K562 (cell line): ENCODE results near the gene ZNF487. TPM values are rescaled to one million over a fixed set of nuclear protein-coding genes. Genes with fewer than 3 reads are reported as not detected.
A peak's percentile ranks its signal among the peaks of the same experiment; 100 is the strongest.

ENCODE experiments used
- C11orf30 ChIP-seq: fragments of 450-650 bp; IDR thresholded peaks from 2 replicates; pipeline ENCODE4 v1.6.1; 2016; ENCODE audit warnings: low read depth, mild to moderate bottlenecking
- MAFF ChIP-seq: IDR thresholded peaks from 2 replicates; pipeline ENCODE4 v1.6.1; 2012; ENCODE audit warnings: low read length, improper control_type of control experiment
- MAFG ChIP-seq: fragments of 450-650 bp; conservative IDR thresholded peaks from 2 replicates; pipeline ENCODE4 v1.6.1; 2016; ENCODE audit warnings: missing genetic modification characterization, missing compliant biosample characterization
- MAFK ChIP-seq: IDR thresholded peaks from 2 replicates; pipeline ENCODE4 v1.6.1; 2011; ENCODE audit warnings: low read length, improper control_type of control experiment
- MGA ChIP-seq: fragments of 450-650 bp; IDR thresholded peaks from 2 replicates; pipeline ENCODE4 v1.6.1; 2016; ENCODE audit warnings: mild to moderate bottlenecking, moderate library complexity
- PHF21A ChIP-seq: fragments of 450-650 bp; IDR thresholded peaks from 2 replicates; pipeline ENCODE4 v1.6.1; 2017; ENCODE audit warnings: low read depth, borderline replicate concordance
- SREBF1 ChIP-seq: fragments of 150-350 bp; IDR thresholded peaks from 2 replicates; pipeline ENCODE4 v1.6.1; 2014; ENCODE audit warnings: antibody characterized with exemption, low read depth, low read length, borderline replicate concordance
- USF1 ChIP-seq: sonication (generic); formaldehyde crosslinking; IDR thresholded peaks from 2 replicates; pipeline ENCODE4 v1.9.0; 2022; ENCODE audit warnings: mild to moderate bottlenecking, missing genetic modification reagents
- ZNF316 ChIP-seq: fragments of 450-650 bp; IDR thresholded peaks from 2 replicates; pipeline ENCODE4 v1.6.1; 2016
- polyA plus RNA-seq, 8 experiments: library from polyadenylated mRNA; depleted of rRNA in 4 of 8; stranded (reverse) in 5 of 8; unstranded in 3 of 8; fragments of >200 nt; fragmentation: Nextera tagmentation in 2 of 8; fragmentation: Illumina TruSeq in 1 of 8; extraction: Ambion mirVana in 2 of 8; extraction: Trizol in 1 of 8; gene quantifications; 2 replicates each; pipeline versions ENCODE4 v1.2.1 to v1.2.3, GENCODE V29; 2011 to 2014; ENCODE audit warnings: inconsistent platforms in 1 of 8, missing spikeins in 1 of 8
- total RNA-seq, 7 experiments: library from RNA; depleted of rRNA in 6 of 7; stranded (reverse); fragments of >200 nt in 6 of 7; fragmentation: Illumina TruSeq in 2 of 7; extraction: Trizol in 2 of 7; gene quantifications; 2 replicates each; pipeline versions ENCODE4 v1.2.1 to v1.2.3, GENCODE V29; 2011 to 2021; ENCODE audit warnings: low replicate concordance in 1 of 7

The ZNF487 gene
- total and polyA plus RNA-seq, 9 of the 15 experiments (the other 6 are each of a cell fraction or from before 2014, with no cell fraction given), result 1.9 to 6.5 (median 4.2) TPM

GRCh38 chr10:43427166-43427825 lies 9.6 kb upstream of the ZNF487 start (continued):
- TF ChIP-seq USF1 (CRISPR knock-in tag), result 0 out of 2 replicates have a peak, but pooled peaks have one; percentile 36
- TF ChIP-seq MGA, result no peak; the same call in 1 of the 2 replicates
- TF ChIP-seq MAFG (tag), result peak; percentile 59
- TF ChIP-seq MAFF, result peak; percentile 59
- no peak for TF ChIP-seq PHF21A
- TF ChIP-seq SREBF1, result no peak
- TF ChIP-seq C11orf30, result peak; percentile 83
- peak; percentile 40; the same call in 1 of the 2 replicates for TF ChIP-seq MAFK
- TF ChIP-seq ZNF316, result peak; percentile 95
